IMR-90 (cell line): ENCODE data around the gene MED22. TPM values are rescaled to one million over a fixed set of nuclear protein-coding genes. Genes with fewer than 3 reads are reported as not detected.
"Not testable (repeated sequence)": the region's sequence is repeated elsewhere in the genome, so short reads cannot be mapped to it uniquely, and the experiment has no call there.

Source experiments
- ATAC-seq: fragments of 200-7000 bp; cut with Tn5 transposase; 2 replicates; pipeline ENCODE4 v1.9.1; 2020; ENCODE audit warnings: low read depth, mild to moderate bottlenecking, moderate library complexity
- BruUV-seq: library from RNA; stranded (reverse); fragments of 400-500 nt; replicated peaks from 2 replicates; lab custom pipeline; 2021; lab: Mats Ljungman, UMichigan
- CTCF ChIA-PET: fragments of 300-600 bp; formaldehyde crosslinking; extraction: SDS; loops from one replicate; lab custom pipeline; 2021; ENCODE audit warnings: antibody characterized with exemption; lab: Yijun Ruan, JAX
- POLR2A ChIA-PET: fragments of 300-600 bp; sonication (Branson Sonifier 250); formaldehyde crosslinking; loops from one replicate; lab custom pipeline; 2022; ENCODE audit warnings: antibody characterized with exemption; ENCODE audit not compliant: unreplicated experiment; lab: Charles Lee
- DNase-seq: peaks from one replicate; pipeline ENCODE4 v3.0.0; 2013
- H2AFZ ChIP-seq: replicated peaks from 2 replicates; pipeline ENCODE3; 2013; ENCODE audit warnings: low read length, mild to moderate bottlenecking; ENCODE audit not compliant: poor library complexity
- H2AK5ac ChIP-seq: 2 replicates; pipeline ENCODE4 v1.6.1; 2013; ENCODE audit warnings: low read depth, low read length, inconsistent platforms
- H2AK9ac ChIP-seq: replicated peaks from 2 replicates; pipeline ENCODE3; 2013; ENCODE audit warnings: mild to moderate bottlenecking, low read depth, low read length, moderate library complexity; ENCODE audit not compliant: poor library complexity
- H2BK120ac ChIP-seq: 2 replicates; pipeline ENCODE4 v1.6.1; 2013; ENCODE audit warnings: low read depth, low read length, inconsistent platforms
- H2BK15ac ChIP-seq: 3 replicates; pipeline ENCODE4 v1.6.1; 2013; ENCODE audit warnings: low read depth, low read length, inconsistent platforms
- H2BK20ac ChIP-seq: 2 replicates; pipeline ENCODE4 v1.6.1; 2013; ENCODE audit warnings: low read depth, mild to moderate bottlenecking, inconsistent platforms, low read length, moderate library complexity
- H2BK5ac ChIP-seq: 2 replicates; pipeline ENCODE4 v1.6.1; 2013; ENCODE audit warnings: mild to moderate bottlenecking, low read depth, low read length, inconsistent platforms; ENCODE audit not compliant: poor library complexity, severe bottlenecking
- H3K14ac ChIP-seq: replicated peaks from 2 replicates; pipeline ENCODE4 v1.6.1; 2013; ENCODE audit warnings: low read depth, low read length, inconsistent platforms
- H3K18ac ChIP-seq: 2 replicates; pipeline ENCODE4 v1.6.1; 2013; ENCODE audit warnings: low read depth, low read length, control low read depth
- H3K23ac ChIP-seq: 2 replicates; pipeline ENCODE4 v1.6.1; 2013; ENCODE audit warnings: low read depth, low read length, inconsistent platforms
- H3K27ac ChIP-seq: 2 replicates; pipeline ENCODE4 v1.5.1; 2013; ENCODE audit warnings: mild to moderate bottlenecking, control low read depth, low read length; ENCODE audit not compliant: insufficient read depth
- H3K27me3 ChIP-seq: 2 replicates; pipeline ENCODE4 v1.6.1; 2013; ENCODE audit warnings: low read length; ENCODE audit not compliant: control insufficient read depth, insufficient read depth
- H3K36me3 ChIP-seq: 2 replicates; pipeline ENCODE4 v1.6.1; 2013; ENCODE audit warnings: low read length, mixed read lengths; ENCODE audit not compliant: control insufficient read depth, insufficient read depth
- H3K4ac ChIP-seq: 2 replicates; pipeline ENCODE4 v1.6.1; 2013; ENCODE audit warnings: low read depth, low read length, inconsistent platforms
- H3K4me1 ChIP-seq: 2 replicates; pipeline ENCODE4 v1.6.1; 2013; ENCODE audit warnings: low read length, mixed read lengths; ENCODE audit not compliant: control insufficient read depth, insufficient read depth
- H3K4me2 ChIP-seq: 2 replicates; pipeline ENCODE4 v1.6.1; 2013; ENCODE audit warnings: low read depth, mild to moderate bottlenecking, control low read depth, low read length, moderate library complexity
- H3K4me3 ChIP-seq: 2 replicates; pipeline ENCODE4 v1.5.1; 2013; ENCODE audit warnings: low read depth, mild to moderate bottlenecking, control low read depth, low read length, moderate library complexity; ENCODE audit not compliant: insufficient read depth
- H3K56ac ChIP-seq: 2 replicates; pipeline ENCODE4 v1.6.1; 2013; ENCODE audit warnings: low read length, inconsistent platforms; ENCODE audit not compliant: insufficient read depth; ENCODE audit errors: extremely low read depth
- H3K79me1 ChIP-seq, 2 experiments: 2 replicates each; pipeline ENCODE4 v1.6.1; 2013; ENCODE audit warnings: low read length in 2 of 2, inconsistent platforms in 1 of 2, low read depth in 1 of 2
- H3K9ac ChIP-seq: 2 replicates; pipeline ENCODE4 v1.6.1; 2013; ENCODE audit warnings: low read depth, low read length, control low read depth
- H3K9me1 ChIP-seq: 2 replicates; pipeline ENCODE4 v1.6.1; 2013; ENCODE audit warnings: low read length, inconsistent platforms; ENCODE audit not compliant: insufficient read depth
- H3K9me3 ChIP-seq: 2 replicates; pipeline ENCODE4 v1.6.1; 2013; ENCODE audit warnings: low read length; ENCODE audit not compliant: control insufficient read depth, insufficient read depth
- H4K20me1 ChIP-seq: 2 replicates; pipeline ENCODE4 v1.6.1; 2013; ENCODE audit warnings: low read length, inconsistent platforms; ENCODE audit not compliant: insufficient read depth
- H4K5ac ChIP-seq: 2 replicates; pipeline ENCODE4 v1.6.1; 2013; ENCODE audit warnings: mild to moderate bottlenecking, low read depth, low read length, control low read depth
- H4K8ac ChIP-seq, 2 experiments: 2 replicates each; pipeline ENCODE4 v1.6.1; 2013; ENCODE audit warnings: low read depth in 2 of 2, low read length in 2 of 2, control low read depth in 1 of 2, inconsistent platforms in 1 of 2
- H4K91ac ChIP-seq: 2 replicates; pipeline ENCODE4 v1.6.1; 2013; ENCODE audit warnings: low read depth, low read length, inconsistent platforms; ENCODE audit not compliant: insufficient read depth
- MAFK ChIP-seq: IDR thresholded peaks from 2 replicates; pipeline ENCODE4 v1.6.1; 2012; ENCODE audit warnings: low read depth, low read length, improper control_type of control experiment
- NFE2L2 ChIP-seq: fragments of 150-350 bp; IDR thresholded peaks from 2 replicates; pipeline ENCODE4 v1.6.1; 2016; ENCODE audit warnings: low read depth, mild to moderate bottlenecking, low read length
- WGBS, 2 experiments: methylation state at CpG; one replicate each; pipeline versions ENCODE4 v1.1.5 to v1.1.7; 2013; ENCODE audit warnings: missing lambda C conversion rate in 2 of 2; ENCODE audit not compliant: insufficient read length in 1 of 2; ENCODE audit errors: extremely low coverage in 2 of 2; 5-methylcytosine and 5-hydroxymethylcytosine counted together
- dilution Hi-C: fragments of 300-500 bp; cut with HindIII; formaldehyde crosslinking; loops from one replicate; pipeline ENCODE4 v1.14.3; 2018; ENCODE audit warnings: low sequenced_read_pairs; ENCODE audit not compliant: unreplicated experiment
- in situ Hi-C: fragments of 300-500 bp; cut with MboI; formaldehyde crosslinking; loops from 3 replicates; pipeline ENCODE4 v1.14.3; 2019; ENCODE audit warnings: low sequenced_read_pairs, inconsistent platforms, mixed read lengths
- intact Hi-C: fragments of 100-400 bp; cut with micrococcal nuclease; formaldehyde crosslinking; loops from 2 replicates; pipeline ENCODE4 v1.10.0; 2022
- polyA plus RNA-seq, 3 experiments: library from polyadenylated mRNA; depleted of rRNA; stranded (reverse); fragments of >200 nt; gene quantifications; 2 replicates each; pipeline ENCODE4 v1.2.3, GENCODE V29; 2012; ENCODE audit warnings: low replicate concordance in 1 of 3
- total RNA-seq: library from RNA; depleted of rRNA; stranded (reverse); fragments of >200 nt; gene quantifications from 2 replicates; pipeline ENCODE4 v1.2.3, GENCODE V29; 2012

Gene MED22
- total and polyA plus RNA-seq, 2 of the 4 experiments (the other 2 are of a cell fraction): 7.9 to 28.3 TPM

GRCh38 chr9:133301253-133302230 lies 46.4 kb downstream of the MED22 start (continued):
- no peak for TF ChIP-seq NFE2L2
- no peak for TF ChIP-seq MAFK

GRCh38 chr9:133299996-133300395 lies 47.9 kb downstream of the MED22 start:
- H3K9me1 ChIP-seq, H2BK20ac ChIP-seq, H2BK5ac ChIP-seq, H2AK9ac ChIP-seq, BruUV-seq, in situ Hi-C loops, H3K18ac ChIP-seq, H3K4me1 ChIP-seq, H2BK15ac ChIP-seq, H3K23ac ChIP-seq, H3K4me3 ChIP-seq, H3K27ac ChIP-seq, H3K4ac ChIP-seq, DNase-seq, H4K5ac ChIP-seq, H3K56ac ChIP-seq, H2AFZ ChIP-seq, POLR2A ChIA-PET, dilution Hi-C loops, ATAC-seq, H4K20me1 ChIP-seq, intact Hi-C loops, H3K14ac ChIP-seq, H3K36me3 ChIP-seq, H3K4me2 ChIP-seq, H4K8ac ChIP-seq, H2AK5ac ChIP-seq, CTCF ChIA-PET, H4K91ac ChIP-seq, H3K79me1 ChIP-seq, H3K9me3 ChIP-seq, H3K9ac ChIP-seq, H2BK120ac ChIP-seq: not testable (repeated sequence)
- peaks cover 20% of the 10 kb centered on the region for H3K27me3 ChIP-seq
- WGBS, 2 experiments: no CpG with 5 or more reads among the region's 16 CpGs
